Neural cell (in vitro differentiated cells): ENCODE measurements around the gene FAM186B.

Experiments used
- CTCF ChIP-seq: fragments of 450-650 bp; IDR thresholded peaks from 2 replicates; pipeline ENCODE4 v1.5.1; 2014; ENCODE audit warnings: antibody characterized with exemption, mild to moderate bottlenecking, moderate library complexity; ENCODE audit not compliant: poor library complexity, severe bottlenecking
- EP300 ChIP-seq: fragments of 450-650 bp; conservative IDR thresholded peaks from 2 replicates; pipeline ENCODE4 v1.6.1; 2014; ENCODE audit warnings: antibody characterized with exemption, mild to moderate bottlenecking, moderate library complexity; ENCODE audit not compliant: poor library complexity, severe bottlenecking
- EZH2 ChIP-seq: fragments of 200-600, 300-800 bp; shearing (Covaris generic), sonication (generic); IDR thresholded peaks from 2 replicates; pipeline ENCODE4 v1.6.1; 2014; ENCODE audit warnings: antibody characterized with exemption, low read length, borderline replicate concordance, mild to moderate bottlenecking; ENCODE audit not compliant: insufficient read depth, poor library complexity, severe bottlenecking
- MXI1 ChIP-seq: fragments of 450-650 bp; conservative IDR thresholded peaks from 2 replicates; pipeline ENCODE4 v1.6.1; 2014; ENCODE audit warnings: antibody characterized with exemption, mild to moderate bottlenecking; ENCODE audit not compliant: poor library complexity, severe bottlenecking
- POLR2AphosphoS5 ChIP-seq: IDR thresholded peaks from 2 replicates; pipeline ENCODE4 v1.6.1; 2012
- RAD21 ChIP-seq: fragments of 450-650 bp; conservative IDR thresholded peaks from 2 replicates; pipeline ENCODE4 v1.6.1; 2014; ENCODE audit warnings: antibody characterized with exemption, mild to moderate bottlenecking, moderate library complexity

DNA sequence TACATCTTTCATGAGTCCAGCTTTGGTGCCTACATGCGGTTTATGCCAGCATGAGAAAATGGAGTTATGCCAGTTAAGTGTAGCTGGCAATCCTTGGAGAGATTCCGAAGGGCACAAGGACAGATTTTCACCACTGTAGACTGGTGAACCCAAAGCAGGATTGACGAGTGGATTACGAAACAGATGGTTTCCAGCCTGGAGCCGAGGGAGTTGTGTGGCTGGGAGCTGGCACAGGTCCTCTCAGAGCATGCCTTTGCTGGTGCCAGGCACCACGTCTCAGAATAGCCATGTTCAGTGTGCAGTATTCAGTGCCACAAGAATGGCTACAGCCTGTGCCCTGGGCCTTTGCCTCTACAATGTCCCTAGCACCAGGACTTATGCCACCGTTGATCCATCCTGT, 53.4 kb downstream of the FAM186B start:
- TF ChIP-seq MXI1: no peak
- TF ChIP-seq CTCF: no peak
- no peak for TF ChIP-seq RAD21
- no peak for TF ChIP-seq POLR2AphosphoS5
- TF ChIP-seq EP300: no peak
- no peak for TF ChIP-seq EZH2
